Thoracic aorta endothelial cell (primary cell): Measurements from ENCODE around the gene TNS3. TPM values are rescaled to one million over a fixed set of nuclear protein-coding genes. Genes with fewer than 3 reads are reported as not detected.

Experiments
- total RNA-seq: library from RNA; depleted of rRNA; stranded (reverse); fragments of >200 nt; gene quantifications from 2 replicates; pipeline ENCODE4 v1.2.3, GENCODE V29; 2012

TNS3 gene
- 22.2 and 58.2 TPM in 2 replicates for total RNA-seq

DNA sequence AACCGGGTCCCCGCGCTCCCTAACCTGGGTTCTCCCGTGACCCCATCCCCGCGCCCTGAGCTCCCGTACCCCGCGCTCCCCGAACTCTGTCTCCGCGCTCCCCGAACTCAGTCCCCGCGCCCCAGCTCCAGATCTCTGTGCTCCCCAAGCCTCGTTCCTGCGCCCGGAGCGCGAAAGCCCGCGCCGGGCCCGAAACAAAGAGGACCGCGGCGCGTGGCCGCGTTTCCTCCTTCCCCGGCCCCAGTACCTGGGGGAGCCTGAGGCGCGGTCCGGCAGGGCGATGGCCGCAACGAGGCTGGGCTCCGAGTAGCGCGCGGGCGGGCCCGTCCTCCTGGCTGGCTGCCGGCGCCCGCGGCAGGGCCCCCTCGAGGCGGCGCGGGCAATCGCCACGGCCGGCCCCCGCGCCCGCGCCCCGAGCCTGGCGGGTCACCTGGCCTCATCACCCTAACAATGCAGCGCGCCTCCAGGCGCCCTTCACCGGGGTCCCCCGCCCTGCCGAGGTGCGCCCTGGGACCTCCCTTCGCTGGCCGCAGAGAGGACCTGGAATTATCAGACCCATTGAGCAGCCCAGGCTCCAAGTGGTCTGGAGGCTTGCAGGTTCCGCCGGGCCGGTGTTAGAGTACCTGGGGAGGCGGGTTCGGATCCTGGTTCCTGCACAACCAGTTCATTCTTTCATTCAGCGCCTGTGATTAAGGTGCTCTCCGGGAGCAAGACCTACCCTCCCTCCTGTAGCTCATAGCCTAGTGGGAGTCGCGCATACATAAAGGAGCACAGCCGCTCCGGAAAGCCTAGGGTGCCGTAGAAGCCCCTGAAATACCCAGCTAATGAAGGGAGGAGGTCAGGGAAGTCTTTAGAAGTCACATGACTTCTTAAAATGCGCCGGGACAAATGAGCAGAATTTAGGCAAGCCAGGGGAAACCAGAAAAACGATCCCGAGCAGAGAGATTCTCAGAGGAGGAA lies at the start of gene TNS3:
TNS3 (minus strand) TSS at position 308 of the 960 bp plus-strand sequence. CDS start 142,475 bp downstream, outside the sequence.

